B cell (primary cell): ENCODE results near the gene DLAT. TPM values are rescaled to one million over a fixed set of nuclear protein-coding genes. Genes with fewer than 3 reads are reported as not detected.
"Not testable (repeated sequence)": the region's sequence is repeated elsewhere in the genome, so short reads cannot be mapped to it uniquely, and the experiment has no call there.

Source experiments
- ATAC-seq: fragments of 200-7000 bp; cut with Tn5 transposase; one replicate; pipeline ENCODE4 v1.10.0; 2021; ENCODE audit warnings: low read depth, mild to moderate bottlenecking, moderate number of reproducible peaks, moderate library complexity
- CTCF ChIA-PET: fragments of 350-600 bp; sonication (Branson Sonifier 250); formaldehyde crosslinking; loops from one replicate; lab custom pipeline; 2021; ENCODE audit warnings: antibody characterized with exemption, inconsistent platforms; lab: Charles Lee
- POLR2A ChIA-PET: fragments of 350-600 bp; sonication (Branson Sonifier 250); formaldehyde crosslinking; loops from one replicate; lab custom pipeline; 2021; ENCODE audit warnings: antibody characterized with exemption; lab: Charles Lee
- DNase-seq: peaks from one replicate; pipeline ENCODE4 v3.0.0; 2013
- H2AFZ ChIP-seq: 2 replicates; pipeline ENCODE4 v1.6.1; 2012; ENCODE audit warnings: mild to moderate bottlenecking, low read depth, low read length; ENCODE audit not compliant: insufficient read depth, poor library complexity, severe bottlenecking
- H3K27ac ChIP-seq, 2 donors: 1 replicate in 1 of 2; 2 replicates in 1 of 2; pipeline ENCODE4 v1.5.1; 2012 to 2013; ENCODE audit warnings: low read length in 2 of 2, mild to moderate bottlenecking in 2 of 2, moderate library complexity in 1 of 2
- H3K27me3 ChIP-seq, 4 experiments: fragments of 200-600 bp in 1 of 4; sonication (generic) in 1 of 4; replicated peaks in 1 of 4; 1 replicate in 2 of 4; 2 replicates in 2 of 4; pipeline versions ENCODE4 v1.6.1 to v1.7.0; 2013 to 2016; ENCODE audit warnings: low read length in 3 of 4, mild to moderate bottlenecking in 2 of 4, mixed read lengths in 1 of 4, moderate library complexity in 1 of 4; ENCODE audit not compliant: insufficient read depth in 4 of 4, control insufficient read depth in 3 of 4; ENCODE audit errors: control extremely low read depth in 1 of 4
- H3K36me3 ChIP-seq, 2 experiments: replicated peaks in 1 of 2; 1 replicate in 1 of 2; 2 replicates in 1 of 2; pipeline versions ENCODE4 v1.6.1 to v1.7.1; 2013; ENCODE audit warnings: low read length in 1 of 2; ENCODE audit not compliant: insufficient read depth in 2 of 2, control insufficient read depth in 1 of 2; ENCODE audit errors: control extremely low read depth in 1 of 2, extremely low read depth in 1 of 2
- H3K4me1 ChIP-seq, 2 donors: fragments of 200-600 bp in 1 of 2; sonication (generic) in 1 of 2; 1 replicate in 1 of 2; 2 replicates in 1 of 2; pipeline versions ENCODE4 v1.5.1 to v1.6.1; 2013 to 2017; ENCODE audit warnings: low read length in 2 of 2; ENCODE audit not compliant: control insufficient read depth in 2 of 2, insufficient read depth in 2 of 2
- H3K4me2 ChIP-seq: replicated peaks from 2 replicates; pipeline ENCODE3; 2012; ENCODE audit warnings: mild to moderate bottlenecking, low read depth, low read length; ENCODE audit not compliant: poor library complexity, severe bottlenecking
- H3K4me3 ChIP-seq, 5 experiments: fragments of 200-600 bp in 1 of 5; sonication (generic) in 1 of 5; 1 replicate in 3 of 5; 2 replicates in 2 of 5; pipeline versions ENCODE4 v1.5.1 to v1.7.0; 2011 to 2016; ENCODE audit warnings: low read length in 4 of 5, mild to moderate bottlenecking in 4 of 5, low read depth in 2 of 5, control low read depth in 1 of 5, moderate library complexity in 1 of 5; ENCODE audit not compliant: insufficient read depth in 1 of 5; ENCODE audit errors: control extremely low read depth in 1 of 5, extremely low read depth in 1 of 5
- H3K79me2 ChIP-seq: fragments of 200-600 bp; sonication (generic); one replicate; pipeline ENCODE4 v1.6.0; 2016; ENCODE audit warnings: low read length; ENCODE audit not compliant: control insufficient read depth, insufficient read depth
- H3K9ac ChIP-seq: fragments of 200-600 bp; sonication (generic); 2 replicates; pipeline ENCODE4 v1.6.1; 2017; ENCODE audit warnings: mild to moderate bottlenecking, low read length, moderate library complexity
- H3K9me3 ChIP-seq, 3 donors: one replicate each; pipeline versions ENCODE4 v1.6.1 to v1.7.1; 2013; ENCODE audit warnings: low read length in 2 of 3; ENCODE audit not compliant: control insufficient read depth in 2 of 3, insufficient read depth in 1 of 3; ENCODE audit errors: control extremely low read depth in 1 of 3
- H4K20me1 ChIP-seq: 2 replicates; pipeline ENCODE4 v1.6.0; 2012; ENCODE audit warnings: mild to moderate bottlenecking, low read length; ENCODE audit not compliant: insufficient read depth, control insufficient read depth, poor library complexity, severe bottlenecking
- H3K27ac Mint-ChIP-seq: one replicate; pipeline ENCODE4 v1.8.0; 2021; ENCODE audit warnings: mixed read lengths
- H3K27me3 Mint-ChIP-seq: one replicate; pipeline ENCODE4 v1.8.0; 2021; ENCODE audit warnings: mixed read lengths
- H3K4me1 Mint-ChIP-seq: one replicate; pipeline ENCODE4 v1.8.0; 2021; ENCODE audit warnings: mixed read lengths
- H3K4me3 Mint-ChIP-seq: one replicate; pipeline ENCODE4 v1.8.0; 2021; ENCODE audit warnings: mixed read lengths
- H3K9me3 Mint-ChIP-seq: one replicate; pipeline ENCODE4 v1.8.0; 2022; ENCODE audit warnings: mixed read lengths; ENCODE audit not compliant: insufficient read depth
- CTCF ChIP-seq: fragments of 200-600 bp; IDR thresholded peaks from one replicate; pipeline ENCODE4 v1.8.0; 2022; ENCODE audit warnings: antibody characterized with exemption, mild to moderate bottlenecking
- EZH2 ChIP-seq: IDR thresholded peaks from 2 replicates; pipeline ENCODE4 v1.6.1; 2012; ENCODE audit warnings: borderline replicate concordance, low read depth, mild to moderate bottlenecking, moderate library complexity, low read length; ENCODE audit not compliant: insufficient read depth, poor library complexity, severe bottlenecking
- WGBS: methylation state at CpG from one replicate; pipeline ENCODE4 v1.1.5; 2013; ENCODE audit warnings: missing lambda C conversion rate; ENCODE audit not compliant: insufficient coverage; 5-methylcytosine and 5-hydroxymethylcytosine counted together
- intact Hi-C: fragments of 100-400 bp; cut with micrococcal nuclease; formaldehyde crosslinking; loops from one replicate; pipeline ENCODE4 v1.10.0; 2022
- polyA plus RNA-seq: library from polyadenylated mRNA; depleted of rRNA; stranded (reverse); fragments of >200 nt; gene quantifications from 2 replicates; pipeline ENCODE4 v1.2.3, GENCODE V29; 2012
- total RNA-seq, 2 donors: library from RNA; stranded (reverse); fragments of 120-200 nt in 1 of 2; gene quantifications; 1 replicate in 1 of 2; 2 replicates in 1 of 2; pipeline versions ENCODE4 v1.2.3 to v1.2.4, GENCODE V29; 2013 to 2022

The DLAT gene
- total and polyA plus RNA-seq, 2 donors (not counting 1 experiment from before 2014, with no cell fraction given), result 8.9 to 19.8 TPM

GRCh38 chr11:112025707-112026106 is 499 bp downstream of the DLAT start:
- Histone ChIP-seq H3K27me3 (no peaks in the 10 kb centered on the region), H3K4me3 (peak overlapping the region; percentile 76 to 100 (median 98)), H3K9me3 (no peaks in the 10 kb centered on the region), H3K4me1 (peaks cover 18 to 20% of the 10 kb centered on the region in 2 donors), H3K27ac (peak overlapping the region; percentile 75 to 83), H2AFZ (peak overlapping the region; percentile 99), H4K20me1 (no peaks in the 10 kb centered on the region), H3K79me2 (peaks cover 23% of the 10 kb centered on the region), H3K9ac (peak overlapping the region; percentile 99), H3K4me2 (peak overlapping the region; percentile 95), H3K36me3 (peaks cover 0 to 24% of the 10 kb centered on the region in 2 experiments)
- no peak for DNase-seq
- ChIA-PET POLR2A (no interaction called here), CTCF (interaction anchor here (0.9 kb wide), 1 partner anchor 90 kb away, joined by 3 read pairs; no protein-coding TSS in a partner anchor)
- Mint-ChIP-seq H3K4me3 (peak overlapping the region; percentile 100), H3K4me1 (peaks cover 29% of the 10 kb centered on the region), H3K9me3 (no peaks in the 10 kb centered on the region), H3K27ac (peak overlapping the region; percentile 98), H3K27me3 (no peaks in the 10 kb centered on the region)
- 0% methylated on average over 8 of the region's 8 CpGs for WGBS
- intact Hi-C loops, result loop anchor here (1.0 to 10.0 kb wide), 8 partner anchors 48 to 1731 kb away; partner anchors contain the start of genes CFAP68, FDXACB1, PTS and RDX
- ATAC-seq, result no peak
- TF ChIP-seq CTCF (no peak), EZH2 (no peak)

- ATAC-seq, DNase-seq, H3K9me3 ChIP-seq, H2AFZ ChIP-seq, H3K4me3 ChIP-seq, POLR2A ChIA-PET, H3K27me3 ChIP-seq, H3K9ac ChIP-seq, H3K4me3 Mint-ChIP-seq, H3K27ac Mint-ChIP-seq, CTCF ChIA-PET, H3K9me3 Mint-ChIP-seq, H3K4me2 ChIP-seq, H3K27me3 Mint-ChIP-seq, H4K20me1 ChIP-seq, H3K27ac ChIP-seq: not testable (repeated sequence)
- WGBS, result 100% methylated on average over 3 of the region's 49 CpGs
- intact Hi-C loops, result loop anchor here (10.0 kb wide), 2 partner anchors 52 to 1732 kb away; partner anchors contain the start of gene RDX
- peaks cover 0 to 29% of the 10 kb centered on the region in 2 experiments for H3K36me3 ChIP-seq
- H3K4me1 ChIP-seq, result peaks cover 18 to 20% of the 10 kb centered on the region in 2 donors
- H3K79me2 ChIP-seq, result peaks cover 23% of the 10 kb centered on the region
- H3K4me1 Mint-ChIP-seq, result peaks cover 29% of the 10 kb centered on the region
These were observed 1.7 kb downstream of the DLAT start for GRCh38 chr11:112026784-112027410.
